Panc1 (cell line): ENCODE data around the gene FBXL12.

ENCODE experiments used
- CTCF ChIP-seq: fragments of 450-650 bp; IDR thresholded peaks from 2 replicates; pipeline ENCODE4 v1.5.1; 2017; ENCODE audit warnings: mild to moderate bottlenecking
- REST ChIP-seq, 2 experiments: IDR thresholded peaks; 2 replicates each; pipeline ENCODE4 v1.6.1; 2011 to 2012; ENCODE audit warnings: low read depth in 2 of 2, control low read depth in 1 of 2, low read length in 1 of 2, mild to moderate bottlenecking in 1 of 2, moderate library complexity in 1 of 2; ENCODE audit not compliant: insufficient read depth in 1 of 2
- SIN3A ChIP-seq: IDR thresholded peaks from 2 replicates; pipeline ENCODE4 v1.6.1; 2012; ENCODE audit warnings: low read depth, mild to moderate bottlenecking, low read length, moderate library complexity, borderline replicate concordance; ENCODE audit not compliant: insufficient read depth

- TF ChIP-seq CTCF (no peak), SIN3A (no peak), REST (IDR thresholded peaks at IDR 0.05; ENCODE audit: insufficient read depth in 1 of 2, low read depth in 2 of 2, low read length in 1 of 2) (no peak)
Observed at GRCh38 chr19:9792206-9793070, 26.4 kb downstream of the FBXL12 start.
